Adipocyte (in vitro differentiated cells): ENCODE data around the gene PRKCB.
"Not testable (repeated sequence)": the region's sequence is repeated elsewhere in the genome, so short reads cannot be mapped to it uniquely, and the experiment has no call there.

ENCODE experiments used
- DNase-seq: peaks from one replicate; pipeline ENCODE4 v3.0.0-alpha.2; 2015; ENCODE audit warnings: low read depth
- H3K27me3 ChIP-seq: replicated peaks from 2 replicates; pipeline ENCODE4 v1.7.0; 2013; ENCODE audit warnings: mild to moderate bottlenecking, low read length, moderate library complexity; ENCODE audit not compliant: control insufficient read depth, insufficient read depth
- H3K36me3 ChIP-seq: 2 replicates; pipeline ENCODE4 v1.7.0; 2013; ENCODE audit warnings: low read length, mild to moderate bottlenecking, moderate library complexity; ENCODE audit not compliant: control insufficient read depth, insufficient read depth, severe bottlenecking
- H3K4me1 ChIP-seq: 2 replicates; pipeline ENCODE4 v1.7.0; 2013; ENCODE audit warnings: mild to moderate bottlenecking, low read length, moderate library complexity; ENCODE audit not compliant: control insufficient read depth, insufficient read depth
- H3K4me3 ChIP-seq: 2 replicates; pipeline ENCODE4 v1.7.0; 2013; ENCODE audit warnings: mild to moderate bottlenecking, low read length, moderate library complexity
- H3K9ac ChIP-seq: 2 replicates; pipeline ENCODE4 v1.7.0; 2013; ENCODE audit warnings: mild to moderate bottlenecking, low read length, moderate library complexity
- H3K9me3 ChIP-seq: 2 replicates; pipeline ENCODE4 v1.7.0; 2013; ENCODE audit warnings: mild to moderate bottlenecking, low read length, moderate library complexity; ENCODE audit not compliant: control insufficient read depth

PRKCB gene

DNA sequence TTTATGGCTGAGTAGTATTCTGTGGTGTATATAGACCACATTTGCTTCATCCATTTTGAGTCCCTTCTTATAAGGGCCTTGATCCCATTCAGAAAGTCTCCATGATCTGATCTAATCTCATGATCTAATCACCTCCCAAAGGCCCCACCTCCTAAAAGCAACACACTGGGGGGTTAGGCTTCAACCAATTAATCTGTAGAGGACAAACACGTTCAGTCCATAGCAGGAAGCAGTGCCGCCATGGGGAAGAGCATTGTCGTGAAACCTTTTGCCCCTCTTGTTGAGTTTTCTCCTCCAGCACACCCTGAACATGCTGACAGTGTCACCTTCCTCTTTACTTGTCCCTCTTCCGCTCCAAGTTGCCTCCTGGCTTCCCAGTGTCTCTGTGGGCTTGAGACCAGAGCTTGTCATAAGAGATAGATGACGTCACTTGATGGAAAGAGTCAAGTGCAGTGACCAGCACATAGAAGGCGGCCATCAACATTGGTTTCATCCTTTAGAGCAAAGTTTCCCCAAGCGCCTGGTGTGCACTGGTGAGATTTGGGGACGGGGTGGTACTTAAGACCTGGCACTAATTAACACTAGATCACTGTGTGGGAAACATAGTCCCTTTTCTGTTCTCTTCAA, 74.1 kb downstream of the PRKCB start:
- H3K27me3 ChIP-seq = peaks cover 10% of the 10 kb centered on the region
- no peaks in the 10 kb centered on the region for H3K4me1 ChIP-seq
- no peak overlapping the region for H3K9ac ChIP-seq

DNA sequence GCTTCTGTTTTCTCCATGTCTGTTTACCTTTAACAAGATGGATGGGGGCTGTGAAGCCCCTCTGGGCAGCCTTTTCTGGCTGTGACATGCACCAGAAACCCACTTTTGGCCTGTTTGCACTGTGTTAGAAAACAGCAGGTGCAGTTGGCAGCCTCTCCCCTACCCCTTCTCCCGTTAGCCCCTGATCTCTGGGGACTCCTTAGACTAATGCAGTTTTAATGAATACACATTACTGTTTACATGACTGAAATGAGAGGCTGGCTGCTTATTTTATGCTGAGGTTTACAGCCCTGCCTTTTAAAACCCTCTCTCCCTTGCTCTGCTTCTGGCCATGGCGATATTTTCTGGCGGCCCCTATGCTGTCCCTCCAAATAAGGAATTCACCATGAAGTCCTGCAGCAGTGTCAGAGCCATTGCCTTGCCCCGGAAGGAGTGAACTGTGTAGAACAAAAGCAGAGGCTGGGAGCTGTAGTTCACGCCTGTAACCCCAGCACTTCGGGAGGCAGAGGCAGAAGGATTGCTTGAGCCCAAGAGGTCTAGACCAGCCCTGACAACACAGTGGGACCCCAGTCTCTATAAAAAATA, 79.3 kb downstream of the PRKCB start:
- no peaks in the 10 kb centered on the region for H3K9me3 ChIP-seq
- H3K27me3 ChIP-seq = peaks cover 11% of the 10 kb centered on the region
- H3K4me1 ChIP-seq = no peaks in the 10 kb centered on the region
- no peaks in the 10 kb centered on the region for H3K36me3 ChIP-seq
- no peak for DNase-seq
- no peak overlapping the region for H3K4me3 ChIP-seq
- no peak overlapping the region for H3K9ac ChIP-seq

More for the DNA sequence above, 74.1 kb downstream of the PRKCB start:
- H3K9me3 ChIP-seq = no peaks in the 10 kb centered on the region
- H3K36me3 ChIP-seq = no peaks in the 10 kb centered on the region
- H3K4me3 ChIP-seq = no peak overlapping the region
- no peak for DNase-seq

DNA sequence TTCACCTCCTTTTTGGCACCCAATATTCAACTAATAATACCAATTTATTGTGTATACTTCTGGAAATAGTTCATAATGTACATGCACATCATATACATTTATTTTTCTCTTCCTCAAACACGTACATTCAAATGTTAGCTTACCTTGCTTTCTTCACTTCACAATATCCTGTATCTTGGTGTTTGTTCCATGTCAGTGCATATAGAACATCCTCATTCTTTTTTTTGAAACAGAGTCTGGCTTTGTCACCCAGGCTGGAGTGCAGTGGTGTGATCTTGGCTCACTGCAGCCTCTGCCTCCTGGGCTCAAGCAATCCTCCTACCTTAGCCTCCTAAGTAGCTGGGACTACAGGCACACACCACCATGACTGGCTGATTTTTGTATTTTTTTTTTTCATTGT, 80.8 kb downstream of the PRKCB start:
- DNase-seq, H3K36me3 ChIP-seq, H3K4me3 ChIP-seq, H3K9ac ChIP-seq, H3K9me3 ChIP-seq, H3K4me1 ChIP-seq: not testable (repeated sequence)
- H3K27me3 ChIP-seq = peaks cover 11% of the 10 kb centered on the region

DNA sequence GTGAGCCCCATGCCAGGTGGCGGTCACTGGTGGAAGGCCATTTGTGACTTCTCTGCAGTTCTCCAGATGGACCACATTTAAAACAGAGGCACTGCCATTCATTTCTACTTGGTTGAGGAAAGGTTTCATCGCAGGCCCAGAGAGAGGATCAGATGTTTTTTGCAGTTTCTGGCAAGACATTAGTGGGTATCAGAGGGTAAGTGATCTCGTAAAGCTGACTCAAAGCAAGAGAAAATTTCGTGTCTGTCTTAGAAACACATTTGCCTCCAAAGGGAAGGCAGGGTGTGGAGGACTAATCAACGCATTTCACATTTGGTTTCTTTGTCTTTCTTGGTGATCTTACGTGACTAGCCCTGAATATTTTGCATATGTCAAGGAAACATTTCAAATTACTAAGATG, 81.8 kb downstream of the PRKCB start:
- no peaks in the 10 kb centered on the region for H3K9me3 ChIP-seq
- no peaks in the 10 kb centered on the region for H3K36me3 ChIP-seq
- H3K4me3 ChIP-seq = no peak overlapping the region
- no peak overlapping the region for H3K9ac ChIP-seq
- H3K4me1 ChIP-seq = no peaks in the 10 kb centered on the region
- H3K27me3 ChIP-seq = peaks cover 13% of the 10 kb centered on the region
- no peak for DNase-seq

DNA sequence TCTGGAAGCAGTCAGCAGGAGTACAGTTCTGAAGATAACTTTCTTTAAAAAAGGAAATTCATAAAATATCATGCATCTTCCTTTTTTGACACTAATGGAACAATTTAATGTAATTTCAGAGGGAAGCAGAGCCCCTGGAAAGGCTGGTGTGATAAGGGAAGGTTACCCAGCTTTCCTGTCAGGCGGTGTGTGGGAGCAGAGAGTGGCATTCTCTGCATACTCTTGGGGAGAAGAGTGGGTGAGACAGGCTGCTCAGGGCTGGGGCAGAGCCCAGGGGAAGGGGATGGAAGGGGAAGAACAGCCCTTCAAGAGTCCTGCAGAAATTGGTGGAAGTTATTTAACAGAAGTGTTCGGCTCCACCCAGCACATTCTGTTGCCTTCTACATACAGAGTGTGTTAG, 84.7 kb downstream of the PRKCB start:
- no peak overlapping the region for H3K4me3 ChIP-seq
- no peaks in the 10 kb centered on the region for H3K9me3 ChIP-seq
- H3K36me3 ChIP-seq = no peaks in the 10 kb centered on the region
- H3K4me1 ChIP-seq = no peaks in the 10 kb centered on the region
- no peak overlapping the region for H3K9ac ChIP-seq
- peaks cover 11% of the 10 kb centered on the region for H3K27me3 ChIP-seq
- DNase-seq = no peak

DNA sequence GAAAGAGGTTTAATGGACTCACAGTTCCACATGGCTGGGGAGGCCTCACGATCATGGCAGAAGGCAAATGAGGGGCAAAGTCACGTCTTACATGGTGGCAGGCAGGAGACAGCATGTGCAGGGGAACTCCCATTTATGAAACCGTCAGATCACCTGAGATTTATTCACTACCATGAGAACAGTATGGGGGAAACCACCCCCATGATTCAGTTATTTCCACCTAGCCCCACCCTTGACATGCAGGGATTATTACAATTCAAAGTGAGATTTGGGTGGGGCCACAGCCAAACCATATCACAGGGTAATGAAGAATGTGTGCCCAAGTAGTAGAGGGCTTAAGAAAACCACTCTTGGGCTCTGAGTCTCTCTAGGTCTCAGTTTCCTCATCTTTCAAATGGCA, 85.1 kb downstream of the PRKCB start:
- Histone ChIP-seq H3K27me3 (peaks cover 11% of the 10 kb centered on the region), H3K36me3 (no peaks in the 10 kb centered on the region), H3K4me1 (no peaks in the 10 kb centered on the region), H3K4me3 (no peak overlapping the region), H3K9ac (no peak overlapping the region), H3K9me3 (no peaks in the 10 kb centered on the region)
- no peak for DNase-seq

DNA sequence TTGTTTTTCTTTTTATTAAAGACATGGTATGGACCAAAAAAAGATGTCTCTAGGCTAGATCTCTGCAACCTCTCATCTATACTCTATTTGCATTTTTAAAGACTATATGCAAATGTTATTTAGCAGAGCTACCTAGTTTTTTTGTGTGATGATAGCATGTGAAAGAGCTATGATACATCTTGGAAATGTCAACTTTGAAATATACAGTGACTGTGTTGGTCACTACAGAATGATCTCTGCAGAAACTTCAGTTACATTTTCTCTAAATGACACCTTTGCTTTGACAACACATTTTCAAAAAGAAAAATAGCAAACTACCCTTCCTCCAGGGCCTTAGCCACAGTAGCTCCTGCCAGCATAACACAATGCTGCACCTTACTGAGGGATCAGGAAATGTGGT, 86.6 kb downstream of the PRKCB start:
- Histone ChIP-seq H3K9ac (no peak overlapping the region), H3K36me3 (no peaks in the 10 kb centered on the region), H3K9me3 (no peaks in the 10 kb centered on the region), H3K4me1 (no peaks in the 10 kb centered on the region), H3K4me3 (no peak overlapping the region), H3K27me3 (peaks cover 11% of the 10 kb centered on the region)
- no peak for DNase-seq

DNA sequence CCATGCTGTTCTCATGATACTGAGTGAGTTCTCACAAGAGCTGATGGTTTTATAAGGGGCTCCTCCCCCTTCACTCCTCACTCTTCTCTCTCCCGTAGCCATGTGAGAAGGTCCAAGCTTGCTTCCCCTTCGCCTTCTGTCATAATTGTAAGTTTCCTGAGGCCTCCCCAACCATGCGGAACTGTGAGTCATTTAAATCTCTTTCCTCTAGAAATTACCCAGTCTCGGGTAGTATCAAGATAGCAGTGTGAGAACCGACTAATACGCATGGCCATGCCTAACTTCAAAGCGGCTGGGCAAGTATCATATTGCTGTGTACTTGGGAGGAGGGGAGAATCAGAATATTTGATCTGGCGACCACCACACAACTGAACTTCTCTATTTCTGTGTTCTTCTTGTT, 88.3 kb downstream of the PRKCB start:
- no peaks in the 10 kb centered on the region for H3K4me1 ChIP-seq
- H3K9me3 ChIP-seq = no peaks in the 10 kb centered on the region
- H3K36me3 ChIP-seq = no peaks in the 10 kb centered on the region
- peaks cover 11% of the 10 kb centered on the region for H3K27me3 ChIP-seq
- no peak overlapping the region for H3K9ac ChIP-seq
- no peak for DNase-seq
- no peak overlapping the region for H3K4me3 ChIP-seq

DNA sequence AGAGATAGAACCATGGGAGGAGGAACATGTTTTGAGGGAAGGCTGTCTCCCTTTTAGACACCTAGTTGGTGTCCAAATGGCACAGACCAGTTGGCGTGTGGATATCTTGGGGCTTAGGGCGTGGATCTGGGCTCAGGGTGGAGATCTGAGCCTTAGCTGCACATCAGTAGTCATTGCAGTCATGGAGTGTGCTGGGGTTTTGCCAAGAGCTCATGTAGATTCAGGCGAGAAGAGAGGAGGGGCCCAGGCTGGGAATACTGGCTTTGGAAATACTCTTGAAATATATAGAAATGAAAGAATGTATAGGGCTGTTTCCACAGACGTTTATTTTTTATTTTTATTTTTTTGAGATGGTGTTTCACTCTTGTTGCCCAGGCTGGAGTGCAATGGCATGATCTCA, 92.0 kb downstream of the PRKCB start:
- Histone ChIP-seq H3K27me3 (peaks cover 12% of the 10 kb centered on the region), H3K9me3 (no peaks in the 10 kb centered on the region), H3K9ac (no peak overlapping the region), H3K36me3 (no peaks in the 10 kb centered on the region), H3K4me3 (no peak overlapping the region), H3K4me1 (no peaks in the 10 kb centered on the region)
- no peak for DNase-seq

DNA sequence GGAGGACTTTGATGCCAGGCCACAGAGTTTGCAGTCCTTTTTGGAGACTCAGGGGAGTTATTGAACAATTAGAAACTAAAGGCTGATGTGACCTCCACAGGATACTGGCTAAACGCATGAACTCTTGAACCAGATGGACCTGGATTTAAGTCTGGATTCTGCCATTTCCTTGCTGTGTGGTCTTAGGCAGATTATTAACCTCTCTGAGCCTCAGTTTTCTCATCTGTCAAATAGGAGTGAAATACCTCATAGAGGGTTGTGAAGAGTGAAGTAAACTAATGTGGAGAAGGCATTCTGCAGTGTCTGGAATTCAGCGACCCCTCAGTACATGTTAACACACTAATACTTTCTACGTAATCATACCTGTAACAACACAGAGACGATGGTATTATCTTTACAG, 93.5 kb downstream of the PRKCB start:
- H3K27me3 ChIP-seq = peaks cover 5% of the 10 kb centered on the region
- no peak overlapping the region for H3K9ac ChIP-seq
- DNase-seq = no peak
- no peak overlapping the region for H3K4me3 ChIP-seq
- H3K36me3 ChIP-seq = no peaks in the 10 kb centered on the region
- no peaks in the 10 kb centered on the region for H3K4me1 ChIP-seq
- no peaks in the 10 kb centered on the region for H3K9me3 ChIP-seq

DNA sequence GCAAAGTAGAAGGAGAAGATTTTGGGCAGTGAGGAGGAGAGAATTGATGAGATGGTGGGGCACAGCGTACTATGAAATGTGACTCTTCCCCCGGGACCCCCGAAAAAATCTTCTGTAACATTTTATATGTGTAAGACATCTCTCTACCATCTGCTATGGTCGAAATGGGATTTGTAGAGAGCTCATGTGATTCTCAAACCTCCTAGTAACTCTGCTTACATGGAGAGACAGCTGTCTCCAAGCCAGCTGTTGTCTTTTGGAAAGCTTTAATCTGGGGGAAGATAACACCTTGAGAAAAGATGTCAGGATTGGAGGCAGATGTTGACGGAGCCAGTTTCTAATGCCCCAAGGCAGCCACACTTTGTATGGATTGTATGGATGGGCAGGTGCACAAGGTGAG, 94.1 kb downstream of the PRKCB start:
- H3K9me3 ChIP-seq = no peaks in the 10 kb centered on the region
- H3K27me3 ChIP-seq = peaks cover 5% of the 10 kb centered on the region
- no peak for DNase-seq
- H3K9ac ChIP-seq = no peak overlapping the region
- no peaks in the 10 kb centered on the region for H3K36me3 ChIP-seq
- H3K4me1 ChIP-seq = no peaks in the 10 kb centered on the region
- no peak overlapping the region for H3K4me3 ChIP-seq

DNA sequence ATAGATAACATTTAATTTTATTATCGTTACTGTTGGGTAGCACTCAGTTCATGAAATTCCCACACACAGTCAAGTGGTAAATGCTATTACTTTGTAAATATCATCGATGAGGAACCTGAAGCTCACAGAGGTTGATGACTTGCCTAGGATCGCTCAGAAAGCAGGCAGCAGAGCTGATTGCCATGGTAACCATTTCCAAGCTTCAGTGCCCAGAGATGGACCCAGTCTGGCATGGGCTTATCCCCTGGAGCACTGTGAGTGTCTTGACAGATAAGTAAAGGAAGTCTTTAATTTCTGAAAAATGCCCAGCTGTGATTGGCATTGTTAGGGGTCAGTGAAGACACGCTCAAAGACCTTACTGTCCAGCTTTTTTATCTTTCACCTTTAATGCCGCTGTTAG, 95.0 kb downstream of the PRKCB start:
- Histone ChIP-seq H3K27me3 (peaks cover 5% of the 10 kb centered on the region), H3K9ac (no peak overlapping the region), H3K4me1 (no peaks in the 10 kb centered on the region), H3K4me3 (no peak overlapping the region), H3K9me3 (no peaks in the 10 kb centered on the region), H3K36me3 (no peaks in the 10 kb centered on the region)
- DNase-seq = no peak
